ENCODE results near the gene ZSCAN21. TPM values are rescaled to one million over a fixed set of nuclear protein-coding genes. Genes with fewer than 3 reads are reported as not detected.
"Not testable (repeated sequence)": the region's sequence is repeated elsewhere in the genome, so short reads cannot be mapped to it uniquely, and the experiment has no call there.

The ZSCAN21 gene
- 21.3 and 22.8 TPM in 2 replicates for total RNA-seq (2014; rRNA removed; shearing (Covaris generic))
- 16.5 and 19.2 TPM in 2 replicates for polyA plus RNA-seq (2015; cell fraction: cytosol; rRNA removed)
- 15.3 and 18.0 TPM in 2 replicates for polyA plus RNA-seq (2015; cell fraction: nucleus; rRNA removed)

- DNase-seq (ENCODE audit: low read depth, low spot score): peak; percentile 82
- in situ Hi-C loops (cut with HindIII; ENCODE audit: low pct_unique_long_range_greater_than_20kb, low sequenced_read_pairs): no loop called here
Observed at GRCh38 chr7:100049441-100050291, at the start of gene ZSCAN21. Gene ZSCAN21, plus strand, starts transcription at chr7:100049774. Its CDS starts 7,233 bp downstream, at chr7:100057007.

GRCh38 chr7:100000239-100000638, 49.3 kb upstream of the ZSCAN21 start:
- DNase-seq (ENCODE audit: low read depth, low spot score): no peak
- in situ Hi-C loops (cut with HindIII; ENCODE audit: low pct_unique_long_range_greater_than_20kb, low sequenced_read_pairs): no loop called here

- peak; percentile 44 for DNase-seq (ENCODE audit: low read depth, low spot score)
- in situ Hi-C loops (cut with HindIII; ENCODE audit: low pct_unique_long_range_greater_than_20kb, low sequenced_read_pairs): no loop called here
Observed at GRCh38 chr7:100003711-100004661, 45.6 kb upstream of the ZSCAN21 start.

- peak; percentile 22 for DNase-seq (ENCODE audit: low read depth, low spot score)
- in situ Hi-C loops (cut with HindIII; ENCODE audit: low pct_unique_long_range_greater_than_20kb, low sequenced_read_pairs): no loop called here
Observed at GRCh38 chr7:100007887-100008286, 41.7 kb upstream of the ZSCAN21 start.

GRCh38 chr7:100008525-100008924, 41.0 kb upstream of the ZSCAN21 start:
- DNase-seq (ENCODE audit: low read depth, low spot score): no peak
- in situ Hi-C loops (cut with HindIII; ENCODE audit: low pct_unique_long_range_greater_than_20kb, low sequenced_read_pairs): no loop called here

- DNase-seq (ENCODE audit: low read depth, low spot score); in situ Hi-C loops (cut with HindIII; ENCODE audit: low pct_unique_long_range_greater_than_20kb, low sequenced_read_pairs): not testable (repeated sequence)
Observed at GRCh38 chr7:100009952-100010351, 39.6 kb upstream of the ZSCAN21 start.

- DNase-seq (ENCODE audit: low read depth, low spot score): no peak
- in situ Hi-C loops (cut with HindIII; ENCODE audit: low pct_unique_long_range_greater_than_20kb, low sequenced_read_pairs): no loop called here
Observed at GRCh38 chr7:100010901-100011300, 38.7 kb upstream of the ZSCAN21 start.

- in situ Hi-C loops (cut with HindIII; ENCODE audit: low pct_unique_long_range_greater_than_20kb, low sequenced_read_pairs): no loop called here
- no peak for DNase-seq (ENCODE audit: low read depth, low spot score)
Observed at GRCh38 chr7:100011516-100011915, 38.1 kb upstream of the ZSCAN21 start.

GRCh38 chr7:100012385-100013327, 36.9 kb upstream of the ZSCAN21 start:
- peak; percentile 91 for DNase-seq (ENCODE audit: low read depth, low spot score)
- in situ Hi-C loops (cut with HindIII; ENCODE audit: low pct_unique_long_range_greater_than_20kb, low sequenced_read_pairs): not testable (repeated sequence)

GRCh38 chr7:100013328-100013676, 36.3 kb upstream of the ZSCAN21 start:
- in situ Hi-C loops (cut with HindIII; ENCODE audit: low pct_unique_long_range_greater_than_20kb, low sequenced_read_pairs): no loop called here
- DNase-seq (ENCODE audit: low read depth, low spot score): no peak

GRCh38 chr7:100015232-100016214, 34.1 kb upstream of the ZSCAN21 start, which contains the start of gene ZKSCAN1:
Gene ZKSCAN1, plus strand, starts transcription at chr7:100015596. Its CDS starts 7,911 bp downstream, at chr7:100023507.
- peak; percentile 96 for DNase-seq (ENCODE audit: low read depth, low spot score)
- in situ Hi-C loops (cut with HindIII; ENCODE audit: low pct_unique_long_range_greater_than_20kb, low sequenced_read_pairs): no loop called here

- in situ Hi-C loops (cut with HindIII; ENCODE audit: low pct_unique_long_range_greater_than_20kb, low sequenced_read_pairs): no loop called here
- DNase-seq (ENCODE audit: low read depth, low spot score): peak; percentile 93
Observed at GRCh38 chr7:100016215-100016901, 33.2 kb upstream of the ZSCAN21 start.

GRCh38 chr7:100017300-100017699, 32.3 kb upstream of the ZSCAN21 start:
- in situ Hi-C loops (cut with HindIII; ENCODE audit: low pct_unique_long_range_greater_than_20kb, low sequenced_read_pairs): no loop called here
- no peak for DNase-seq (ENCODE audit: low read depth, low spot score)

- in situ Hi-C loops (cut with HindIII; ENCODE audit: low pct_unique_long_range_greater_than_20kb, low sequenced_read_pairs): no loop called here
- DNase-seq (ENCODE audit: low read depth, low spot score): no peak
Observed at GRCh38 chr7:100017875-100018274, 31.7 kb upstream of the ZSCAN21 start.

GRCh38 chr7:100019908-100020307, 29.7 kb upstream of the ZSCAN21 start:
- in situ Hi-C loops (cut with HindIII; ENCODE audit: low pct_unique_long_range_greater_than_20kb, low sequenced_read_pairs): no loop called here
- DNase-seq (ENCODE audit: low read depth, low spot score): no peak
